Activated naive CD4-positive, alpha-beta T cell treated with Interleukin-2 at 50 U/mL for 16 hours (primary cell): ENCODE measurements around the gene CPM.
A peak's percentile ranks its signal among the peaks of the same experiment; 100 is the strongest.

Source experiments
- DNase-seq: peaks from one replicate; pipeline ENCODE4 v3.0.0-alpha.2; 2020

CPM gene

DNA sequence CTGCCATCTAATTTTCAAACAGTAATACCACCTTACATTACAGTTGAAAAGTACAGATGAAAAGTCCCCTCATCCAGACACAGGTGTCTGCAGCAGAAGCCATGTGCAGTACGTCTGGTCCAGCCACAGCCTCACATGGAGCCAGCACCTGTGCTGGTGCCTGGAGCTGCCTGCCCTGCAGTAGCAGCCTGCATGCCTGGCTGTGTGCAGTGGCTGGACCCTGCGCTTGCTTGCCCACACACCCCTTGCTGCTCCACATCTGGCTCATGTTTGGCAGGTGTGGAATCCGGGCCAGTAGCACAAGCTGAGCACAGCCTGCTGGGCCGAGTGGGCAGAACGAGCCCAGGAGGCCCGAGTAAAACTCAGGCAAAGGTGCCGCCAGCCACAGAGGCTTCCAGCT is 21.8 kb upstream of the CPM start:
- no peak for DNase-seq

DNA sequence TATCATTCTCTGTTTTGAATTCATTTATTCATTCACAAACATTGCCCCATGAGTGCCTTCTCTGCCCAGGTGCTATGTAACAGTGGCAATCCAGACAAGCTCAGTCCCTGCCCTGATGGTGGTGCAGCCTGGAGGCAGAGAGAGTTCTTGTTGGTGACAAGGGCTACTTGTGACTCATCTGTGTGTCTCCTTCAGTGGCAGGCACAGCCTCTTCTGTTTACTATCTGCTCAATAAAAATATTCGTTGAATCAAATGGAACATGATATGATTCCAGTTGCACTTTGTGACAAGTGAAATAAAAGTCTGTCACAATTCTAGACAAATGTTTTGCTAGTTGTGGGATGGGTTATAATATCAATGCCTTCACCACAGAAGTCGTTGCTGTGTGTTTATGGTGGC is 20.6 kb upstream of the CPM start:
- no peak for DNase-seq

DNA sequence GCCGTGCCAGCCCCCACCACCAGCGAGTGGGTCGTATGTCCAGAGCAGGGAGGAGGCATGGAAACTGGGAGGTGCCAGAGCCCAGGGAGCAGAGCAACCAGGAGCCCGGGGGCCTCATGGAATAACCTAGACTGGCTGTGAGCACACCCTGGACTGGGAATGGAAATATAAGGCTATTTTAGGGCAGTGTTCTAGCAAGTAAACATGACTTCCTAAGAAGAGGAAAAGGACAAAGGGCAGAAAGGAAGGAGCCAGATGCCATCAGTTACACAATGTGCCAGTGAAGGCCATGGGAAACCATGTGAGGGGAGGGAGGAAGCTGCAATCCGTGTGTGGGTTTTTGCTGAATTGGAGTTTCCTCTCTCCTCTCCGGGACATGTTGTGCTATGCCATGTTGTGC is 18.7 kb upstream of the CPM start:
- no peak for DNase-seq

DNA sequence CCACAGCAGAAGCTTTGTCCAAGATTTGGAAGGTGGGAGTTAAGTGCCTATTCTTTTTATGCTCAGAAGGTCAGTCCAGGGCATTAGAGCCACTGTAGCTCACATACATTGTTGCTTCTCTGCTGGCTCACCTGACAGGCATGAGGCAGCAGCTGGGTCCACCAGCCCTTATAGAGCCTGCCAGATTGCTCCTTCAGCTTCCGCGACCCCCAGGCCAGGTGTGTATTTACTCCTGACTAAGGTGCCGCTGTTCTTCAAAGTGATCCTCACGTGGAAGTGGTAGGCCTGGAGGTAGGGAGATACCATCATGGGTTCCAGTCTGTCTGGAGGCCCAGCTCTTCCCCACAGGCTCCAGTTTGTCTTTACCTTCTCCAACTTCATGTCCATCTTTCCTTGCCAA is 17.5 kb upstream of the CPM start:
- no peak for DNase-seq

DNA sequence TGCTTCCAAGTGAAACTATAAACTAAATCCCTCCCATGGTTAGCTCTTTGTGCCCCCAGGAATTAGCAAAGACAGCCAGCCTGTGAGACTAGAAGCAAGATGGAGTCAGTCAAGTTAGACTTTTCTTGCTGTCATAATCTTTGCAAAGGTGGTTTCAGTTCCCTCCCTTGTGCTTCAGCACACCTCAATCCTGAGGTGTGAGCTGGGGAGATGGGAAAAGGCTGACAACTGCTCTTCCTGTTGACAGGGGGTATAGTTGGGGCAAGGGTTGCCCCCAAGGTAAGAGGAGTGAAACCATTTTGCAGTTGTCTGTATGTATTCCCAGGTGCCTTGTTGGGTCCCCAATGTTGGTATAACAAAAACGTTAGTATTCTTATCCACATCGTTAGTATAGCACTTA is 12.3 kb upstream of the CPM start:
- DNase-seq: no peak

DNA sequence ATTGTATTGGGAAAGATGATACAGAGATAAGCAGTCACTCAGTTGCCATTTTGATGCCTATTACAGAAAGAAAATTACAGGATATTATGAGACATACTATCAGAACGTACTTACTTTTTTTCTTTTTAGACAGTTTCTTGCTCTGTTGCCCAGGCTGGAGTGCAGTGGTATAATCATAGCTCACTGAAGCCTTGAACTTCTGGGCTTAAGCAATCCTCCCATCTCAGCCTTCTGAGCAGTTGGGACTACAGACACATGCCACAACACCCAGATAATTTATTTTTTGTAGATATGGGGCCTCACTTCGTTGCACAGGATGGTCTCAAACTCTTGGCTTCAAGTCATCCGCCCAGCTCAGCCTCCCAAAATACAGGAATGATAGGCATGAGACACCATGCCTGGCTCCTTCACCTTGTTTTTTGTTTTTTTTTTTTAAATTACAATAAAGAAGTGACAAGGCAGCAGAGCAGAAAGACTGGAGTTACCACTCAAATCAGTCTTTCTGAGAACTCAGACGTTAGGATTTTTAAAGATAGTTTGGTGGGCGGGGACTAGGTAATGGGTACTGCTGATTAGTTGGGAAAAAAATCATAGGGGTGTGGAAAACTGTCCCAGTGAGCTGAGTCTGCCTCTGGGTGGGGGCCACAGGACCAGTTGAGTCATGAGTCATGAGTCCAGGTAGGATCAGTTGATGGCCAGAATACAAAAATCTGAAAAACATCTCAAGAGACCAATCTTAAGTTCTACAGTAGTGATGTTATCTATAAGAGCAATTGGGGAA is 11.5 kb upstream of the CPM start:
- DNase-seq: no peak

DNA sequence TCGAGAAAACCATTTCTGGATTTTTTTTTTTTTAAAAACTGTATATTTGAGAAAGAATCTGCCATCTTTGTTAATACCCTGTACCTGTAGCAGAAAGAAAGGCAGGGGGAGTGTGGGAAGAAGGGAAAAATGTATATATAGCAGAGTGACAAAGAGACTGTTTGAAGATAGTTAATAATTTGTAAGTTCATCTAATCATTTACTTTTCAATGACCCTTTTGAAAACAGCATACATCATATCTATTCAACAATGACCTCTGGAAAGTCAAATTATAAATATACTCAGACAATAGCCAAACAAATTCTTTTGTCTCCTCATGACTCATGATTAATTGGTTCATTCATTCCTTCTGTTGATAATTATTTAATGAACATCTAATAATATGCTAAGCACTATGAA is 10.9 kb upstream of the CPM start:
- DNase-seq: no peak

DNA sequence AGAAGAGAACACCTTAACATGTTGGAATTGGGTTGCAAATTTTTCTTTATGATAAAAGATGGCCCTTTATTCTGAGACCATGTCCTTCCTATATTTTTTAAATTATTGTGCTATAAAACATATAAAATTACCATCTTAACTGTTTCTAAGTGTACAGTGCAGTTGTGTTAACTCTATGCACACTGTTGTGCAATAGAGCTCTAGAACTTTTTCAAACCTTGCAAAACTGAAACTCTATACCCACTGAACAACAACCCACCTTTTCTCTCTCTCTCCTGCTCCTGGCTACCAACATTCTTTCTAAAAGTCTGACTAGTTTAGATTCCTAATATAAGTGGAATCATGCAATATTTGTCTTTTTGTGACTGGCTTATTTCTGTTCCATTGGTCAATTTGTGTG is 7.8 kb upstream of the CPM start:
- no peak for DNase-seq

DNA sequence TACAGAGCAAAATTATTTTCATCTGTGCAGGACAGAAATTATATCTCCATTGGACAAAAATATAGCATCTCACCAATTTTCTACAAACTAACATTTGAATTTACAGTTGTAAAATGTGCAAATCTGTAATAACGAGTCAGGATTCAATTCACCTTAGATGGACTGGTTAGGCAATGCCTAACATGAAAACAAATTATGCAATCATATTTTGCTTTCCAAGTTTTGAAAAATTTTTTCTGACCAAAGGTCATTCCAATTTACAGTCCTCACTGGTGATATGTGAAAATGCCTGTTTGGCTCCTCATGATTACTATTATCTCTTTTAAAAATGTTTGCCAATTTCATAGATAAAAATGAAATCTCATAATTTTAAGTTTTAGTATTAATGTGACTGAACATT is 6.5 kb upstream of the CPM start:
- DNase-seq: no peak

DNA sequence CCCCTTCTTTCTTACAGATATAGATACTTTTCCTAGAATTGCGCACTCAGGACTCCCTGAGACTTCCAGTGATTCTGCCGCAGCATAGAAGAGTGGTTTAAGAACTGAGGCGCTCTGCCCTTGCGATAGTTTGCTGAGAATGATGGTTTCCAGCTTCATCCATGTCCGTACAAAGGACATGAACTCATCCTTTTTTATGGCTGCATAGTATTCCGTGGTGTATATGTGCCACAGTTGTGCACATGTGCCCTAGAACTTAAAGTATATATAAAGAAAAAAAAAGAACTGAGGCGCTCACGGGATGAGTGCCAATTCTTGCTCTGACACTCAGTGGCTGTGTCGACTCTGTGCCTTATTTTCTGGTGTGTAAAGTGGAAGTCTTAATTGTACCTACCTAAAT is 1.4 kb upstream of the CPM start:
- no peak for DNase-seq

DNA sequence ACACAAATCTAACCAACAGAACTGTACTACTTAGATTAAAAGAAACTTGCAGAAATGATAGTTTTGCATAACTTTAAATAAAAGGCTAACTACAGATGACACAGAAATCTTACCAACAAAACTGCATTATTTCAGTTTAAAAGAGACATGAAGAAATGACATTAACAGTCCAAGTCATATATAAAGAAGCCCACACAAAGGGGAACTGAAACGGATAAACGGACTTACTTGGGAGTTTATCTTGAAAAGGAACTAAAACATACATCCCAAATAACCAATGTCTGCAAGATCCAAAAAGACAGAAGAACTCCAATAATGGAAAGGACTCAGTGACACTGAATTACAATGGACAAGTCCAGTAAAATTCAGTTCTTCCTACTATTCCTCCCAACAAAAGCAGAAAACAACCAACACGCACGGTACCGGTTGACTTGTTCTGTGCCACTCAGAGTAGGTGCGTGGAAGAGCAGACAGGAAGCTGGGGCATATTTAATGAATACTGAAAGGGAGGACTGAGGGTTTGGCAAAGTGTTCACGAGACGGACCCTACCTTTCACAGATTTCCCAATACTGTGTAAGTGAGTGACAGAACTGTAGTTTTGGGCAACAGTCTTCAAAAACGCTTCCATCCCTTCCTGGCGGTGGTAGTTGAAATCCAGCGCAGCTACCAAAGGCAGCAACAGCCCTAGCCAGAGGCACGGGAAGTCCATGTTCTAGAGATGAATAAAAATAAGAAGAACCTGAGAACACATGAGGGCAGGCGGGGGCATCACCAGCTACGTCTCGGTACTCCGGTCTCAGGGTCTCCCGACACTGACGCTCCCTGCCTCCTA is 627 bp downstream of the CPM start:
- DNase-seq: no peak

DNA sequence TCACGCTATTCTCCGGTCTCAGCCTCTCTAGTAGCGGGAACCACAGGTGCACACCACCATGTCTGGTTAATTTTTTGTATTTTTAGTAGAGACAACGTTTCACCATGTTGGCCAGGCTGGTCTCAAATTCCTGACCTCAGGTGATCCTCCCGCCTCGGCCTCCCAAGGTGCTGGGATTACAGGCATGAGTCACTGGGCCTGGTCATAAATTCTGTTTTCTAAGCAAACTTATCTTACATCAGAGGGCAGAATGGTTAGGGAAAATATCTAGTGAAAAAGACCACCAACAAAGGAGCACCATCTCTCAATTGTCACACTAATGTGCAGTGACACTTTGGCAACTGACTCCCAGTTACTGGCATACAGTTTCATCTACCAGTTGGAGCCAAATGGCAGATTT is 2.8 kb downstream of the CPM start:
- no peak for DNase-seq

DNA sequence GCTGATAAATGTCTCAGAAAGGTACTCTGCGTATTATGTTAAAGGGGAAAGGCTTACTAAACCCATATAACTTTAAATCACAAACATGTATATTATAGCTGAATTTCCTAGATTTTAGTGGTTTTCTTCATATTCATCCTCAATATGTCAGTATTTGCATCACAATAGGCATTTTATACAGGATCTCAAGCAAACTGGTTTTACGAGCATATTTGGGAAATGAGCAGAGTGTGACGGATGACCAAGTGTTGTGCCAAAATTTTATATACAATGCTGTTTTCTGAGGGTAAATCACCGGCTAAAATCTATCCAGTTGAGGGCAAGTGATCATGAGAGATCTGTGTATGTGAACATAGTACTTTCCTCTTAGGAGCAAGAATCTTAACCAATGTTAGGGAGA is 8.4 kb downstream of the CPM start:
- no peak for DNase-seq

DNA sequence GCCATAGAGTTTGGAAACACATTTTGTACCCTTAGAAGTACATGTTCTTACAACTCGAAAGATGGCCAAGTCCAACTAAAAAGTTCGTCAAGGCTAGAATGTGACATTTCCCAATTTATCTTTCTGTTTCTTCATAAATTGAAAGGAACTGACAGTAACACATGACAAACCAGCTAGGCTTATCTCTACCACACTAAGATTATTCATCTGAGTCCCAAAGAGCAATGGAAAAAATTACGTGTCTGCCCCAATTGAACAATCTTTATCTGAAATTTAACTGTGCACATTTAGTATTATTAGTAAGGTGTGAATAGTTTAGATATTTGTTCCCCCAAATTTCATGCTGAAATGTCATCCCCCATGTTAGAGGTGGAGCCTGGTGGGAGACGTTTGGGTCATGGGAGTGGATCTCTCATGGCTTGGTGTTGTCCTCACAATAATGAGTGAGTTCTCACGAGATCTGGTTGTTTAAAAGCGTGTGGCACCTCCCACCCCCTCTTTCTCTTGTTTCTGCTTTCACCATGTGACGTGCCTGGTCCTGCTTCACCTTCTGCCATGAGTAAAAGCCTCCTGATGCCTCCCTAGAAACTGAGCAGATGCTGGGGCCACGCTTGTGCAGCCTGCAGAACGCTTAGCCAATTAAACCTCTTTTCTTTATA is 13.3 kb downstream of the CPM start:
- peak; percentile 34 for DNase-seq

DNA sequence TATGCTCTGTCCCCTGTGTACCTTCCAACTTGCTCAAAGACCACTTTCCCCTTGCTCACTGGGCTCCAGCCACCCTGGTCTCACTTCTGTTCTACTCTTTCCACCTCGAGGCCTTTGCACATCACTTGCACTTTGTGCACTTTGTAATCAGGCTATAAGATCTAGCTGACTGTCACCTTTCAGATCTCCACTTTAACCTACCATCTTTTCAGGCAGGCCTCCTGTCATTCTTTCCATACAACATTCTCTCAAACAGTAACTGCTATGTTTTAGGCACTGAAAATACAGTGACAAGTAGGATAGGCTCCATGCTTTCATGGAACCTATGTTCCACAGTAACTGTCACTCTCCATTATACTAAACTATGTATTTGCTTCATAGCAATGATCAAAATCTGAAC is 14.0 kb downstream of the CPM start:
- no peak for DNase-seq

DNA sequence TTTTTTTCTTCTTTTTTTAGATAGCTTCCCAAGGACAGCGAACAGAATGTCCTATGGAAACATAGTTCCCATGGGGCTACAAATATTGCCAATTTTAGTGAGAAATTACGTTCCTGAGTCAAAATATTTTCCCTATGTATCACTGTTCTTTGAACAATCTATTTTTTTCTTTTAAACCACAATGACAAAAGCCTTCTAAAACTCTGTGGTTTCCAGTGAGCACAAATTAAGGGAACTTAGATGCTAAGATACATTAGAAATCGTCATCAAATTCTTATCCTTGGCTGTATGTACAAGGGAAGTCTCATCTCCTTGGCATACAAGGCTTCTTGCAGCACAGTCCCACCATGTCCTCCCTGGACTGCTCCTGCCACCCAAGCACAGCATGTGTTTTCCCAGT is 17.9 kb downstream of the CPM start:
- DNase-seq: no peak

DNA sequence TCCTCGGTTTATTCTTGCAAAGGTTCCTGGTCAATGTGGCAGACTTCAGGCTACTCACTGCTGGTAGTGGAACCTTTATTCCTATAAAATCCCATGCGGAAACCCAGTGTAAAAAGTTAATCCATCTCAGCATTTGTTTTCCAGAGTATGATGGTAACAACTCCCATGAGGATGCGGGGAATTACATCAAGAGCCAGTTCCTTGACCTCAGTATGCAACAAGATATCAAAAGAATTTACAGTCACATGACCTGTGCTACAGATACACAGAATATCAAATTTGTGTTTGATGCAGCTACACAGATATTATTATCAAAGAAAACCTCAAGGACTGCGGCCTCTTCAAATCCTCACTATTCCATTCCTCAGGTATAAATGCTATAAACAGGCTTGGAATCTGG is 19.3 kb downstream of the CPM start:
- no peak for DNase-seq

DNA sequence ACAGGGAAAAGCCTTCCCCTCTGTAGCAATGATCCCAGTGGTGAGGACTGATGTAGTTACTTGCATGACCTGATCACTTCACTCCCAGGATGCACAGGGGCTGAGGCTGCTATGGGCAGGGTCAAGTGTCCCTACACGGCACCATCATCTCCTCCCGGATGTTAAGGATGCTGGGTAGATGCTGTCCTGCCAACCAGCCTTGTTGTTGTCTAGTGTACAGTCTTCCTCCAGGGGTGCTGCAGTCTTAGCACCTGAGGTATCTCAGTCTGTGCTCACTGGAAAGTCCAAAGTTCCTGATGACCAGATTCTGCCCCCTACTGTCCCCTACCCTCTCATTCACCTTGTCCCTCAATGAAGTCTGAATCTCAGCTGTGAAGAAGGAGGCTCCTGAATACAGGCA is 20.1 kb downstream of the CPM start:
- no peak for DNase-seq

DNA sequence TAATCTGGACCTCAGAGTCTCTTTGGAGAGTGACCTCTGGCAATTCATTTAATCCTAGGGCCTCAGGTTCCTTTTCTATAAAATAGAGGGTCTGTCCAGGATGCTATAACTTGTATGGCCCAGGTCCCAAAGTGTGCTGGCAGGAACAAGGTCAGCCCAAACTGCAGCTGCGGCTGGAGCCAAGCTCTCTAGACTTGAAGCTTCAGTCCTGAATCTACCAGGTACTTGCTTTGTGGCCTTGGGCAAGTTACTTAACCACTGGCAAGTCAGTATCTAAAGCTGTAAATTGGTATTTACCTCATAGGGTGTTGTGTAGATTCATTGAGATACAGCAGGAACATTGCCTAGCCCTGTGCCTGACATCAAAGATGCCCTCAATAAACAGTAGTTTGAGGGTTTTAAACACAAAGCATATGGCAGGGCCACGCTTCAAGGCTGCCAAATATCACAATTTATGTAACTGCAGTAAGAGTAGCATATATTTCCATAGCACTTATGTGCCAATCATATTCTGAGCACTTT is 21.7 kb downstream of the CPM start:
- DNase-seq: no peak

DNA sequence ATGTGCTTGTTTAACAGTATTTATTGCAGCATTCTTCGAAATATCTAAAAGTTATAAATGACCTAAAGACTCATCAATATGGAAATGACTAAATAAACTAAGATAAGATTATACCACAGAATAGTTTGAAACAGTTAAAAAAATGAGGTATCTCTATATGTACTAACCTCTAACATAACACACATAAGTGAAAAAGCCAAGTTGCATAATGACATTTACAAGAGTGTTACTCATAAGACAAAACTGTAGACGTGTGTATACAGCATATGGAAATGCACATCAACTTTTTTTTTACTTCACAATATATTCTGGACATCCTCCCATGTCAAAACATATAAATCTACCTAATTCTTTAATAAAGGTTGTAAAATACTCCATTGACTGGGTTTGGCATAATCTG is 22.8 kb downstream of the CPM start:
- DNase-seq: no peak

DNA sequence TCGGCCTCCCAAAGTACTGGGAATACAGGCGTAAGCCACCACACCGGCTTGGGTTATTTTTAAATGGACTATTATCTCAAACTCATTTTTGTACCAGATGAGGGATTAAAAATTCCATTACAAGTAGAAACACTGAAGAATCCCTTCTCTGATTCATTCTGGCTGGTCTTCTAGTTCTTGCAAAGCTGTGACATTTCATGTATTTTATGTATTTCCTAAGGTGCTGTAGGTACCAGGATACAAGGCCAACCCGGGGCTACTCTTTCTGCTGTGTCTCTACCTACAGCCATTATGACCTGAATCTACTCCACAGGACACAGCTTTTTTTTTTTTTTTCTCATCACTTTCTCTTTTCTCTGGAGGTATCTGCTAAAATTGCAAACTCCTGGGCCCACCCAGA is 24.9 kb downstream of the CPM start:
- DNase-seq: no peak

DNA sequence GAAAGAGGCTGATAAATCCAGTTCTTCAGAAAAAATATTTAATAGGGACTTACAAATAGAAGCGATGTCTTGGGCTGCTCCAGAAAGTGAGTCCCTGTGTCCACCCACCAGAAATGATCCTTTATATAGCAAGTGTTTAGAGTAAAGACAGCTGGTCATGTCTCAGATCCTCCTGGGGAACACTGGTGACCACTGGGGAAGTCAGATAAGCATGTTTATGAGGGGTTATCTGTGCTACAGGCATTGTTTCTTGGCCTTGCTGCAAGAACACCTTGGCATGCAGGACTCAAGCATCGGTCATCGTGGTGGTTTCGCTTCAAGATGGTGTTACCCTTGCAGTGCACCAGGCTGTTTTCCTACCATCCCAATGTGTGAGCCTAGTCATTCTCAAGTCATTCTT is 27.2 kb downstream of the CPM start:
- DNase-seq: no peak

DNA sequence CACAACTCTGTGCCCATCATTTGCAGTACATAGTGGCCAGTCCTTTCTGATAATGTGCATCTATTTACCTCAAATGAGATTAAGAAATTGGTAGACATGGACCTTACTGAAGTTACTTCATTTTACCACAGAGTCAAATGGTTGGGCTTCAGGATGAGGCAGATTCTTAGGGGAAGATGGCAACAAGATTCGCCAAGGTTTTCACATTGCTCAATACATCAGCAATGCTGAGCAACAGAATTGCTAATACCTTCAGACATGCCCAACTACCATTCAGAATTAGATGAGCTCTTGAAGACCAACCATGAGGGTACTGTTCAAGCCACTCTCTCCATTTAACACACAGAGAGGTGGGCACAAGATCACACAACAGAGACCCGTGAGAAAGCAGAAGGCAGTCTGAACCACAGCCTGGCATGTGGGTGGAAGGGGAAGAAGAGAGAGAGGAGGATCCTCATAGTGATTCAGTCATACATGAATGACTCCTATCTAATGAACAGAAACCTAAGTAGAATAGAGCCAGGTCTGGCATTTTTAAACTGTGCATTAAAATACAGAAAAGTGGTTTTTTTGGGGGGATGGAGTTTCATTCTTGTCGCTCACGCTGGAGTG is 28.5 kb downstream of the CPM start:
- no peak for DNase-seq
